Body of pancreas (tissue), 4 donors: Measurements from ENCODE around the gene SYT10. TPM values are rescaled to one million over a fixed set of nuclear protein-coding genes. Genes with fewer than 3 reads are reported as not detected.
"Not testable (repeated sequence)": the region's sequence is repeated elsewhere in the genome, so short reads cannot be mapped to it uniquely, and the experiment has no call there.

Experiments
- ATAC-seq: fragments of 150-250 bp; one replicate; pipeline ENCODE4 v1.9.1; 2016
- DNase-seq, 4 donors: peaks; one replicate each; pipeline ENCODE4 v3.0.0-alpha.2; 2019
- H3K27ac ChIP-seq, 4 donors: fragments of 200-600 bp; sonication (generic); 1 replicate in 3 of 4; 2 replicates in 1 of 4; pipeline versions ENCODE4 v1.5.1 to v1.6.1; 2016 to 2019; ENCODE audit warnings: mild to moderate bottlenecking in 1 of 4, mixed read lengths in 1 of 4, moderate library complexity in 1 of 4
- H3K27me3 ChIP-seq, 2 donors: fragments of 200-600 bp; sonication (generic); one replicate each; pipeline ENCODE4 v1.6.0; 2016; ENCODE audit warnings: mild to moderate bottlenecking in 1 of 2
- H3K36me3 ChIP-seq, 2 donors: fragments of 200-600 bp; sonication (generic); replicated peaks in 1 of 2; 2 replicates each; pipeline ENCODE4 v1.5.1; 2016; ENCODE audit warnings: low read depth in 2 of 2; ENCODE audit not compliant: insufficient read depth in 1 of 2
- H3K4me1 ChIP-seq: fragments of 200-600 bp; sonication (generic); one replicate; pipeline ENCODE4 v1.6.0; 2016
- H3K4me3 ChIP-seq, 2 donors: fragments of 200-600 bp; sonication (generic); 1 replicate in 1 of 2; 2 replicates in 1 of 2; pipeline ENCODE4 v1.5.1; 2016 to 2019
- H3K9me3 ChIP-seq, 3 donors: fragments of 200-600 bp; sonication (generic); 1 replicate in 2 of 3; 2 replicates in 1 of 3; pipeline ENCODE4 v1.5.1; 2016
- CTCF ChIP-seq, 7 experiments: fragments of 450-650 bp in 4 of 7; fragments of 200-600 bp in 3 of 7; sonication (generic) in 3 of 7; IDR thresholded peaks; one replicate each; pipeline ENCODE4 v1.5.1; 2016 to 2019; ENCODE audit warnings: antibody characterized with exemption in 7 of 7
- POLR2A ChIP-seq, 3 donors: fragments of 450-650 bp; IDR thresholded peaks; one replicate each; pipeline ENCODE4 v1.6.1; 2016; ENCODE audit warnings: antibody characterized with exemption in 3 of 3, mild to moderate bottlenecking in 2 of 3
- whole genome bisulfite sequencing, 2 donors: methylation state at CpG; one replicate each; pipeline ENCODE4 v1.1.5; 2017; 5-methylcytosine and 5-hydroxymethylcytosine counted together
- intact Hi-C: fragments of 100-400 bp; cut with DNase I; formaldehyde crosslinking; loops from one replicate; pipeline ENCODE4 v1.15.1; 2023
- total RNA-seq, 2 donors: library from RNA; depleted of rRNA; stranded (reverse); fragments of >200 nt; gene quantifications; one replicate each; pipeline ENCODE4 v1.1.0, GENCODE V29; 2016

SYT10 gene
- total RNA-seq, 2 donors from 2014 or later = not detected

- no peak overlapping the region for H3K27ac ChIP-seq
- no peaks in the 10 kb centered on the region for H3K4me1 ChIP-seq
- ATAC-seq (no peak), DNase-seq (no peak)
- intact Hi-C loops = no loop called here
- no peaks in the 10 kb centered on the region for H3K36me3 ChIP-seq
- H3K9me3 ChIP-seq = no peaks in the 10 kb centered on the region
- no peak for TF ChIP-seq CTCF (IDR thresholded peaks at IDR 0.05)
- no peak for TF ChIP-seq POLR2A (IDR thresholded peaks at IDR 0.05)
- H3K27me3 ChIP-seq = no peaks in the 10 kb centered on the region
- WGBS, 2 donors = 69 to 77% methylated on average over 4 of the region's 4 CpGs
- H3K4me3 ChIP-seq = no peak overlapping the region
Observed at GRCh38 chr12:33383503-33383902, 56.1 kb downstream of the SYT10 start.

- H3K27me3 ChIP-seq = no peaks in the 10 kb centered on the region
- no peaks in the 10 kb centered on the region for H3K36me3 ChIP-seq
- no peak for ATAC-seq
- H3K27ac ChIP-seq = no peak overlapping the region
- WGBS, 2 donors = 45 to 47% methylated on average over 1 of the region's 1 CpG
- no peak for DNase-seq
- TF ChIP-seq POLR2A (IDR thresholded peaks at IDR 0.05) = no peak
- no peak for TF ChIP-seq CTCF (IDR thresholded peaks at IDR 0.05)
- no peaks in the 10 kb centered on the region for H3K9me3 ChIP-seq
- intact Hi-C loops = no loop called here
- H3K4me1 ChIP-seq = no peaks in the 10 kb centered on the region
- no peak overlapping the region for H3K4me3 ChIP-seq
Observed at GRCh38 chr12:33376153-33376552, 63.5 kb downstream of the SYT10 start.

GRCh38 chr12:33370318-33370717 lies 69.3 kb downstream of the SYT10 start:
- WGBS, 2 donors = 47 to 54% methylated on average over 2 of the region's 2 CpGs
- Histone ChIP-seq H3K9me3 (no peaks in the 10 kb centered on the region), H3K36me3 (no peaks in the 10 kb centered on the region), H3K4me1 (no peaks in the 10 kb centered on the region), H3K27me3 (no peaks in the 10 kb centered on the region), H3K27ac (no peak overlapping the region), H3K4me3 (no peak overlapping the region)
- intact Hi-C loops = no loop called here
- no peak for DNase-seq
- no peak for TF ChIP-seq CTCF (IDR thresholded peaks at IDR 0.05)
- no peak for ATAC-seq

GRCh38 chr12:33357181-33357580 lies 82.4 kb downstream of the SYT10 start:
- WGBS, 2 donors = 63 to 65% methylated on average over 2 of the region's 2 CpGs
- ATAC-seq (no peak), DNase-seq (no peak)
- H3K27ac ChIP-seq = no peak overlapping the region
- no peaks in the 10 kb centered on the region for H3K36me3 ChIP-seq
- H3K9me3 ChIP-seq = no peaks in the 10 kb centered on the region
- intact Hi-C loops = no loop called here
- H3K4me3 ChIP-seq = no peak overlapping the region
- no peaks in the 10 kb centered on the region for H3K27me3 ChIP-seq
- TF ChIP-seq POLR2A (IDR thresholded peaks at IDR 0.05) (no peak), CTCF (IDR thresholded peaks at IDR 0.05) (no peak)
- no peaks in the 10 kb centered on the region for H3K4me1 ChIP-seq

GRCh38 chr12:33349791-33350190 lies 89.8 kb downstream of the SYT10 start:
- Histone ChIP-seq H3K4me3 (no peak overlapping the region), H3K4me1 (no peaks in the 10 kb centered on the region), H3K36me3 (no peaks in the 10 kb centered on the region), H3K27ac (no peak overlapping the region), H3K27me3 (no peaks in the 10 kb centered on the region), H3K9me3 (no peaks in the 10 kb centered on the region)
- DNase-seq (no peak), ATAC-seq (no peak)
- intact Hi-C loops = no loop called here
- TF ChIP-seq POLR2A (IDR thresholded peaks at IDR 0.05) (no peak), CTCF (IDR thresholded peaks at IDR 0.05) (no peak)

- DNase-seq, intact Hi-C loops, H3K27ac ChIP-seq, H3K4me3 ChIP-seq, H3K27me3 ChIP-seq, H3K9me3 ChIP-seq, H3K4me1 ChIP-seq, H3K36me3 ChIP-seq, ATAC-seq: not testable (repeated sequence)
- 70 to 79% methylated on average over 15 of the region's 15 CpGs for WGBS, 2 donors
Observed at GRCh38 chr12:33331961-33332398, 107.6 kb downstream of the SYT10 start.
